H9 (cell line): Measurements from ENCODE around the gene RAB15. TPM values are rescaled to one million over a fixed set of nuclear protein-coding genes. Genes with fewer than 3 reads are reported as not detected.

Experiments
- DNase-seq: peaks from one replicate; pipeline ENCODE4 v3.0.0-alpha.2; 2017
- H2AFZ ChIP-seq: one replicate; pipeline ENCODE4 v1.6.1; 2013; ENCODE audit warnings: mild to moderate bottlenecking, low read length, control low read depth, moderate library complexity
- H2AK5ac ChIP-seq: 2 replicates; pipeline ENCODE4 v1.6.1; 2013; ENCODE audit warnings: low read length, control low read depth, mixed read lengths; ENCODE audit not compliant: insufficient read length
- H2BK120ac ChIP-seq: one replicate; pipeline ENCODE4 v1.6.1; 2013; ENCODE audit warnings: low read depth, mild to moderate bottlenecking, low read length, control low read depth, inconsistent platforms; ENCODE audit not compliant: poor library complexity, severe bottlenecking
- H2BK12ac ChIP-seq: 2 replicates; pipeline ENCODE4 v1.6.1; 2013; ENCODE audit warnings: low read length, control low read depth, mixed read lengths, low read depth; ENCODE audit not compliant: insufficient read length
- H2BK15ac ChIP-seq: 2 replicates; pipeline ENCODE4 v1.6.1; 2013; ENCODE audit warnings: low read depth, low read length, control low read depth
- H2BK20ac ChIP-seq: one replicate; pipeline ENCODE4 v1.6.1; 2013; ENCODE audit warnings: low read depth, mild to moderate bottlenecking, low read length, control low read depth, inconsistent platforms; ENCODE audit not compliant: poor library complexity, severe bottlenecking
- H2BK5ac ChIP-seq: 2 replicates; pipeline ENCODE4 v1.6.1; 2013; ENCODE audit warnings: low read length, control low read depth, mixed read lengths; ENCODE audit not compliant: insufficient read length
- H3K14ac ChIP-seq: 2 replicates; pipeline ENCODE4 v1.6.1; 2013; ENCODE audit warnings: low read length, control low read depth; ENCODE audit not compliant: insufficient read depth
- H3K18ac ChIP-seq: 2 replicates; pipeline ENCODE4 v1.6.1; 2013; ENCODE audit warnings: low read depth, mild to moderate bottlenecking, mixed read lengths, low read length, control low read depth; ENCODE audit not compliant: insufficient read length
- H3K23ac ChIP-seq: 2 replicates; pipeline ENCODE4 v1.6.1; 2013; ENCODE audit warnings: low read length, control low read depth, mixed read lengths, low read depth; ENCODE audit not compliant: insufficient read length
- H3K23me2 ChIP-seq: 2 replicates; pipeline ENCODE4 v1.6.1; 2013; ENCODE audit warnings: low read depth, mild to moderate bottlenecking, mixed read lengths, low read length, control low read depth; ENCODE audit not compliant: insufficient read length, poor library complexity, severe bottlenecking
- H3K27ac ChIP-seq: 2 replicates; pipeline ENCODE4 v1.5.1; 2013; ENCODE audit warnings: low read length, control low read depth, mixed read lengths, low read depth; ENCODE audit not compliant: insufficient read length
- H3K27me3 ChIP-seq: 2 replicates; pipeline ENCODE4 v1.6.1; 2013; ENCODE audit warnings: low read length, control low read depth, inconsistent platforms; ENCODE audit not compliant: insufficient read depth
- H3K4ac ChIP-seq: 2 replicates; pipeline ENCODE4 v1.6.1; 2013; ENCODE audit warnings: low read depth, mild to moderate bottlenecking, control low read depth, inconsistent platforms, low read length, moderate library complexity
- H3K4me1 ChIP-seq: 2 replicates; pipeline ENCODE4 v1.6.1; 2013; ENCODE audit warnings: low read length, control low read depth, inconsistent platforms; ENCODE audit not compliant: insufficient read depth
- H3K4me2 ChIP-seq: 2 replicates; pipeline ENCODE4 v1.6.1; 2013; ENCODE audit warnings: low read length, control low read depth, mixed read lengths; ENCODE audit not compliant: insufficient read length, insufficient read depth
- H3K56ac ChIP-seq: 2 replicates; pipeline ENCODE4 v1.6.1; 2013; ENCODE audit warnings: low read depth, mild to moderate bottlenecking, mixed read lengths, low read length, control low read depth; ENCODE audit not compliant: insufficient read length
- H3K79me1 ChIP-seq: 2 replicates; pipeline ENCODE4 v1.6.1; 2013; ENCODE audit warnings: low read depth, mild to moderate bottlenecking, moderate library complexity, low read length, control low read depth, inconsistent platforms; ENCODE audit not compliant: insufficient read depth, poor library complexity, severe bottlenecking
- H3K79me2 ChIP-seq: 2 replicates; pipeline ENCODE4 v1.6.1; 2013; ENCODE audit warnings: low read length, control low read depth, inconsistent platforms; ENCODE audit not compliant: insufficient read depth
- H3K9ac ChIP-seq: 2 replicates; pipeline ENCODE4 v1.6.1; 2013; ENCODE audit warnings: low read length, control low read depth, mixed read lengths; ENCODE audit not compliant: insufficient read length; ENCODE audit errors: extremely low read depth
- H3K9me3 ChIP-seq: one replicate; pipeline ENCODE4 v1.6.1; 2013; ENCODE audit warnings: low read depth, low read length, inconsistent platforms; ENCODE audit not compliant: control insufficient read depth
- H3T11ph ChIP-seq: one replicate; pipeline ENCODE4 v1.6.1; 2013; ENCODE audit warnings: mild to moderate bottlenecking, low read length, control low read depth, inconsistent platforms
- H4K20me1 ChIP-seq: one replicate; pipeline ENCODE4 v1.6.1; 2013; ENCODE audit not compliant: control insufficient read depth, insufficient read length, insufficient read depth
- H4K5ac ChIP-seq: 2 replicates; pipeline ENCODE4 v1.6.1; 2013; ENCODE audit warnings: low read depth, mild to moderate bottlenecking, mixed read lengths, low read length, control low read depth; ENCODE audit not compliant: insufficient read length
- H4K8ac ChIP-seq: replicated peaks from 2 replicates; pipeline ENCODE4 v1.6.1; 2013; ENCODE audit warnings: low read length, control low read depth, mixed read lengths, low read depth; ENCODE audit not compliant: insufficient read length
- H4K91ac ChIP-seq: 2 replicates; pipeline ENCODE4 v1.6.1; 2013; ENCODE audit warnings: low read depth, mild to moderate bottlenecking, moderate library complexity, mixed read lengths, low read length, control low read depth; ENCODE audit not compliant: insufficient read length
- H3K27ac Mint-ChIP-seq, 3 experiments: 2 replicates in 2 of 3; 3 replicates in 1 of 3; pipeline ENCODE4 v1.8.0; 2020 to 2021; ENCODE audit warnings: mixed read lengths in 3 of 3, mild to moderate bottlenecking in 1 of 3, moderate library complexity in 1 of 3
- H3K27me3 Mint-ChIP-seq: 2 replicates; pipeline ENCODE4 v1.8.0; 2021; ENCODE audit warnings: low read depth, mild to moderate bottlenecking, moderate library complexity, mixed read lengths
- H3K36me3 Mint-ChIP-seq, 3 experiments: 2 replicates in 2 of 3; 3 replicates in 1 of 3; pipeline ENCODE4 v1.8.0; 2020 to 2021; ENCODE audit warnings: low read depth in 3 of 3, mixed read lengths in 3 of 3; ENCODE audit not compliant: insufficient read depth in 1 of 3
- H3K4me1 Mint-ChIP-seq, 2 experiments: 2 replicates each; pipeline ENCODE4 v1.8.0; 2020; ENCODE audit warnings: mixed read lengths in 2 of 2
- H3K4me3 Mint-ChIP-seq, 2 experiments: 2 replicates in 1 of 2; 3 replicates in 1 of 2; pipeline ENCODE4 v1.8.0; 2020 to 2021; ENCODE audit warnings: mild to moderate bottlenecking in 2 of 2, mixed read lengths in 2 of 2, moderate library complexity in 1 of 2
- H3K9me3 Mint-ChIP-seq, 2 experiments: 2 replicates in 1 of 2; 3 replicates in 1 of 2; pipeline ENCODE4 v1.8.0; 2020; ENCODE audit warnings: mild to moderate bottlenecking in 2 of 2, mixed read lengths in 2 of 2, moderate library complexity in 1 of 2
- CTCF ChIP-seq: fragments of 200-600 bp; sonication (generic); conservative IDR thresholded peaks from 3 replicates; pipeline ENCODE4 v1.8.0; 2021; ENCODE audit warnings: antibody characterized with exemption, mild to moderate bottlenecking
- WGBS: extraction: QIAGEN DNeasy Blood & Tissue Kit; methylation state at CpG from one replicate; pipeline ENCODE4 v1.1.7; 2013; ENCODE audit warnings: missing lambda C conversion rate, low lambda C conversion rate, mixed read lengths; ENCODE audit not compliant: insufficient read length; ENCODE audit errors: extremely low coverage; 5-methylcytosine and 5-hydroxymethylcytosine counted together
- total RNA-seq: library from RNA; stranded (reverse); gene quantifications from 2 replicates; pipeline ENCODE4 v1.2.1, GENCODE V29; 2021

RAB15 gene
- total RNA-seq, 1 experiment from 2014 or later, result 54.3 TPM

DNA sequence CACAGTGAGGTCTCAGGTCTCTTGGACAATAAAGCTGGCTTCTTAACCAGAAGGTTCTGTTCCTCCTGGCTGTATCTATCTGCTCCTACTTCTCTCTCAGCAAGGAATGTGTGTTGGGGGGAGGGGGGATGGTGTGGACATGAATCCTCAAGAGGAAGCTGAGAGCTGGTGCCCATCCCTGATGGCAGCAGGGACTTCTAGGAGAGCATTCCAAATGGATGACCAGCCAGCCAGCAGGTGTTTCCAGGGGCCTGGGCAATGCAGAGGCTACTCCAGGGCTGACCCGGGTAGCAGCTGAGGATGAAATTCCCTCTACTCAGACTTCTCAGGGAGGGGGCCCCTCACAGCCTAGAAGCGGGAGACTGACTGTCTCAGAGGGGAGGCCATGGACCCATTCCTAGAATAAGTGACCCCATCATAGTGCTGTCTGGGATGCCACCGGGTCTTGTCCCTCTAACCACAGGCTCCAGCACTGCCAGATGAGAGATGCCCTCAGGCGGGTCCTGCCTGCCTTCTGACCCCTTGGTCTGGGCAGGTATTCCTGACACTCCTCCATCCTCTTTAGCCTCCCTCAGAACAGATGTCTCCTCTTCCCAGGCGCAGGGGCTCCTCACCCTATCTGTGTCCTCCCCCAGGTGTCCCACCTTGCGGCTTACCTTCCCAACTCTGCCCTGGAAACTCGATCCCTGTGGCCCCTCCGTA lies 1.2 kb downstream of the RAB15 start:
- no peaks in the 10 kb centered on the region for H3K23me2 ChIP-seq
- no peak overlapping the region for H4K5ac ChIP-seq
- H2AK5ac ChIP-seq, result no peak overlapping the region
- H3K27ac ChIP-seq, result no peak overlapping the region
- H3K9me3 ChIP-seq, result no peaks in the 10 kb centered on the region
- H2BK15ac ChIP-seq, result no peak overlapping the region
- no peaks in the 10 kb centered on the region for H3K9me3 Mint-ChIP-seq
- no peak overlapping the region for H3K56ac ChIP-seq
- no peak overlapping the region for H4K8ac ChIP-seq
- no peak overlapping the region for H2BK12ac ChIP-seq
- peak overlapping the region; percentile 78 to 85 for H3K4me3 Mint-ChIP-seq
- H3K79me2 ChIP-seq, result no peaks in the 10 kb centered on the region; the same call in 1 of the 2 replicates
- peaks cover 22% of the 10 kb centered on the region for H3K27me3 Mint-ChIP-seq
- no peak for DNase-seq
- WGBS, result no CpG with 5 or more reads among the region's 8 CpGs
- H3K14ac ChIP-seq, result no peak overlapping the region
- no peaks in the 10 kb centered on the region for H4K20me1 ChIP-seq
- no peak overlapping the region for H3T11ph ChIP-seq
- H3K79me1 ChIP-seq, result no peaks in the 10 kb centered on the region
- H4K91ac ChIP-seq, result no peak overlapping the region
- no peak overlapping the region for H2BK20ac ChIP-seq
- peaks cover 24% of the 10 kb centered on the region; the same call in 1 of the 2 replicates for H3K4me1 ChIP-seq
- no peak overlapping the region for H2BK120ac ChIP-seq
- H2BK5ac ChIP-seq, result no peak overlapping the region
- no peak overlapping the region for H3K4ac ChIP-seq
- H3K18ac ChIP-seq, result no peak overlapping the region
- peak overlapping the region in 1 of 3 experiments; percentile 31; a peak in 1 of 7 replicates for H3K27ac Mint-ChIP-seq
- H3K23ac ChIP-seq, result no peak overlapping the region
- H2AFZ ChIP-seq, result no peak overlapping the region
- TF ChIP-seq CTCF, result no peak
- H3K4me1 Mint-ChIP-seq, result peaks cover 56 to 61% of the 10 kb centered on the region in 2 experiments
- H3K27me3 ChIP-seq, result no peaks in the 10 kb centered on the region
- peaks cover 15 to 19% (median 16%) of the 10 kb centered on the region in 3 experiments; a peak in 5 of 7 replicates for H3K36me3 Mint-ChIP-seq
- H3K4me2 ChIP-seq, result peak overlapping the region; percentile 22
- H3K9ac ChIP-seq, result no peak overlapping the region
